HG03135 (cell line): ENCODE measurements around the gene RAB23.
A peak's percentile ranks its signal among the peaks of the same experiment; 100 is the strongest.

Experiments used
- ATAC-seq: cut with Tn5 transposase; IDR thresholded peaks from one replicate; pipeline ENCODE4 v1.9.1; 2021; ENCODE audit warnings: mild to moderate bottlenecking, moderate library complexity; ENCODE audit not compliant: unreplicated experiment

The RAB23 gene

GRCh38 chr6:57190140-57190539 lies 32.0 kb downstream of the RAB23 start:
- ATAC-seq = no peak

GRCh38 chr6:57183336-57183735 lies 38.8 kb downstream of the RAB23 start:
- no peak for ATAC-seq

GRCh38 chr6:57182017-57182432 lies 40.1 kb downstream of the RAB23 start:
- no peak for ATAC-seq

GRCh38 chr6:57180596-57180995 lies 41.5 kb downstream of the RAB23 start:
- ATAC-seq = no peak

GRCh38 chr6:57177545-57178265 lies 44.4 kb downstream of the RAB23 start:
- ATAC-seq = no peak

- no peak for ATAC-seq
Measured at GRCh38 chr6:57174511-57174907, 47.6 kb downstream of the RAB23 start.

DNA sequence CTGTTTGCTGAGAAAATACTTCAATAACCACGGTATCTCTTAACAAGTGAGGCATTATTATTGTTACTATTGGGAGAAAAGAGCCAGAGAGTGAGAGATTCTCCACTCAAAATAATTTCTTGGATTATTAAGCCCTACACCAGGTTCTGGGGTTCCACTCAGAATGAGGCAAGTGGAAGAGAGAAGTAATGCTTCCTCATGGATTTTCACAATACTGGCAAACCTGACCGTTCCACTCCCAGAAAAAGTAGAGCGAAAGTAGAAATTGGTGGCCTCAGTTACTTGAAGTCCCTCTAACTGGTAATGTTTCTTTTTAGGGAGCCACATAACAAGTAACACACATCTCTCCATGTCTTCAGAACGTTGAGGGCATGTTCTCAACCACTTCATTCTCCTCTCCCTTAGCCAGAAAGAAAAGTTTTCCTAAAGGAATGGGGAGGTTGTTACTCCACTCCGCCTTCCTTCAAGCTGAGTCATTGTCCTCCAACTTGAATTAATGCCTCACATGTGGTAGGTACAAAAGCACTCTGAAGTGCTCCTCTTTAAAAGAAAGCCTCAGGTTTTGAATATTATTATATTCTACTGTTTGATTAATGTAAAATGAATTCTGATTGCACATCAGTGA lies 48.1 kb downstream of the RAB23 start:
- ATAC-seq = no peak

- ATAC-seq = no peak
Measured at GRCh38 chr6:57173056-57173885, 48.8 kb downstream of the RAB23 start.

DNA sequence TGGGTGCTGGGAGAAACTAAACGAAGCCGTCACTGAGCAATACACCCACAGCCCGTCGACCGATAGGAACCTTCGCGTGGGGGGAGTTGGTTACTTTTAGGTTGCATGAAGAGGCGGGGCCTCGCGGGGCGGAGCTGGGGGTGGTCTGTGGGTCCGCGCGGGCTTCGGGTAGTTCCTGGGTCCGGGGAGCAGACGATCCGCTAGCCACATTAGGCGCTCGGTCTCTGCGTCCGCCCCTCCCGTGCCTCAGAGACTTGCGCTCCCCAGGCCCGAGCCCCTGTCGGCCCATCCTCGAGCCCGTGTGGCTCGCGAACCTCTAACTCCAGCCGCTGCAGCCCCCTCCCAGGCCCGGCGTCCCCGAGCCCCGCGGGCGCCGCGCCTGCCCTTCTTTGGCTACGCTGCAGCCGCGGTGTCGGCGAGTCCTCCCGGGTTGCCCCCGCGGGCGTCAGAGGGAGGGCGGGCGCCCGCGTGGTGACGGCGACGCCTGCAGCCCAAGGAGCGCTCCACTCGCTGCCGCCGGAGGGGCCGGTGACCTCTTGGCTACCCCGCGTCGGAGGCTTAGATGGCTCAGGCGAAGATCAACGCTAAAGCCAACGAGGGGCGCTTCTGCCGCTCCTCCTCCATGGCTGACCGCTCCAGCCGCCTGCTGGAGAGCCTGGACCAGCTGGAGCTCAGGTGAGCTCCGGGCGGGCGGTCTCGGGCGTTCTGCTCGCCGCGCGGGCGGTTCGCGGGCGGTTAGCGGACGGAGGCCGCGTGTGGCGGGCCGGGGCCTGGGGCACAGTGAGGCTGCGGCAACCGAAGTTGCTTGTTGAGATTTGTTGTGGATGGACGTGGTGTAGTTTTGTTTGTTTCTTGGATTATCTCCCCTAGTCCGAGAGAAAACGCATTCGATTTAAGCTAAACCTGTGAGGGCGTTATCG lies 49.7 kb downstream of the RAB23 start, which contains the start of gene BAG2:
BAG2 (plus strand) TSS at position 191 of the 920 bp plus-strand sequence; CDS start at position 563, 372 bp downstream.
- peak; percentile 91 for ATAC-seq

- no peak for ATAC-seq
Measured at GRCh38 chr6:57165080-57165479, 57.0 kb downstream of the RAB23 start.

- ATAC-seq = no peak
Measured at GRCh38 chr6:57163956-57164355, 58.2 kb downstream of the RAB23 start.

GRCh38 chr6:57162516-57162915 lies 59.6 kb downstream of the RAB23 start:
- ATAC-seq = no peak

- ATAC-seq = no peak
Measured at GRCh38 chr6:57162028-57162427, 60.1 kb downstream of the RAB23 start.

DNA sequence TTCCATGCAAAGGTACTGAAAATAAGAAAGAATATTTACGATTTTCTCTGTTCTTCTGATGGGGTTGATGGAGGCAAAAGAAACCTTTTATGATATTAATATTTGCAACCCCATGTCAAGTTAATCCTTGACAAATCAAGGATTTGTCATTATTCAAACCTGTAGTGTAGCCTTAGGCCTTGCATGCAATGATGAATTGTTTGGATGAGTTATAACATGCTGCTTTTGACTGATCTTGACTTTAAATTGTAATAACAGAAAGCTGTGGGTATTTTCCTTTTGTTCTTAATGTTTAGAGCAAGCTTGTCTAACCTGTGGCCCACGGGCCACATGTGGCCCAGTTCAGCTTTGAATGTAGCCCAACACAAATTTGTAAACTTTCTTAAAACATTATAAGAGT lies 63.0 kb downstream of the RAB23 start:
- ATAC-seq = no peak

GRCh38 chr6:57158658-57159057 lies 63.4 kb downstream of the RAB23 start:
- no peak for ATAC-seq

GRCh38 chr6:57147955-57148858 lies 73.9 kb downstream of the RAB23 start:
- no peak for ATAC-seq

- ATAC-seq = no peak
Measured at GRCh38 chr6:57147401-57147800, 74.7 kb downstream of the RAB23 start.

DNA sequence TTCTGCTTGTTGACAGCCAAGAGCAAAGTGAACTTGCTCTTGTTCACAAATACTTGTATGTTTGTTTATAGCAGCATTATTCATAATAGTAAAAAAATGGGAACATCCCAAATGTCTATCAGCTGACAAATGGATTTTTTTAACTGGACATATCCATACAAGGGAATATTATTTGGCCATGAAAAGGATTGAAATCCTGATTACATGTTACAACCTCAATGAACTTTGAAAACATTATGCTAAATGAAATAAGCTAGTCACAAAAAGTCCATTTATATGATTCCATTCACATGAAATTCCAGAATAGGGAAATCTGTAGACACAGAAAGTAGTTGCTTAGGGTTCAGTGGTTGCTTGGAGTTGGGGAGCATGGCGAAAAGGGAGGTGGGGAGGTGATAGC lies 78.4 kb downstream of the RAB23 start:
- no peak for ATAC-seq

DNA sequence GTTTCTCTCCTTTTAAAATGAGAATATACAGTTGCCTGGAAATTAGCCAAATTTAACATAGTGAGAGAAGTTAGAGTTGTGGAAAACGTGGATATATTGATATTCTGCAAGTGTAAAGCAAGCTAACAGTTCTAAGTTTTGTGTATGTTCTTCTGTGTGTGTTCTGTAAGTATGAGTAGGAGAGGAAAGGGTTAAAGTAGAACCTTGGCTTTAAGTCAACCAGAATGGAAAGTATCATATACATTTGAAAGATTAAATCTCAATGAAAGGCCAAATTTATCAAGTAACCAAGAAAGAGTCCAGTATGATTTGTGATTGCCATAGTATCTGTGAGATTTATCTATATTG lies 80.0 kb downstream of the RAB23 start:
- no peak for ATAC-seq
